ENCODE measurements around the gene ZSCAN29. TPM values are rescaled to one million over a fixed set of nuclear protein-coding genes. Genes with fewer than 3 reads are reported as not detected.

The ZSCAN29 gene
- total and polyA plus RNA-seq, 2 experiments from 2014 or later = 15.3 to 40.5 TPM

GRCh38 chr15:43403616-43404015, 32.8 kb upstream of the ZSCAN29 start:
- peaks cover 48% of the 10 kb centered on the region for H3K36me3 ChIP-seq (ENCODE audit: insufficient read depth)
- H4K20me1 ChIP-seq (replicated peaks; ENCODE audit: insufficient read depth) = peaks cover 21% of the 10 kb centered on the region
- H3K9me2 ChIP-seq (ENCODE audit: insufficient read depth) = no peaks in the 10 kb centered on the region
- H3K4me2 ChIP-seq = no peak overlapping the region
- no peaks in the 10 kb centered on the region for H3K4me1 ChIP-seq (ENCODE audit: insufficient read depth)
- H2AFZ ChIP-seq = no peak overlapping the region
- H3K4me1 Mint-ChIP-seq = no peaks in the 10 kb centered on the region
- H3F3A ChIP-seq (replicated peaks; ENCODE audit: low read depth) = peaks cover 21% of the 10 kb centered on the region
- TF ChIP-seq ZNF331 (CRISPR knock-in tag; IDR thresholded peaks at IDR 0.05; ENCODE audit: low read depth) (no peak), ETS1 (IDR thresholded peaks at IDR 0.05) (no peak), ZNF114 (CRISPR knock-in tag; IDR thresholded peaks at IDR 0.05) (no peak), REST (IDR thresholded peaks at IDR 0.05; ENCODE audit: unreplicated experiment) (no peak), CTCF (conservative IDR thresholded peaks at IDR 0.05; ENCODE audit: low read depth in 2 of 2) (no peak), EZH2 (IDR thresholded peaks at IDR 0.05; ENCODE audit: low read depth, unreplicated experiment) (no peak), EZH2phosphoT487 (IDR thresholded peaks at IDR 0.05; ENCODE audit: unreplicated experiment) (no peak), ZNF462 (CRISPR knock-in tag; IDR thresholded peaks at IDR 0.05) (no peak), CREB1 (CRISPR knock-in tag; IDR thresholded peaks at IDR 0.05; ENCODE audit: low read depth) (no peak), JUNB (IDR thresholded peaks at IDR 0.05; ENCODE audit: unreplicated experiment) (no peak), POLR2AphosphoS5 (IDR thresholded peaks at IDR 0.05; ENCODE audit: low read depth) (no peak), STAT1 (IDR thresholded peaks at IDR 0.05; ENCODE audit: unreplicated experiment) (no peak), NANOG (IDR thresholded peaks at IDR 0.05; ENCODE audit: borderline replicate concordance) (no peak)
- no peak overlapping the region for H3K27ac Mint-ChIP-seq
- H3K4me3 ChIP-seq = no peak overlapping the region
- no peaks in the 10 kb centered on the region for H3K9me3 Mint-ChIP-seq
- H3K4me3 Mint-ChIP-seq = no peak overlapping the region
- no peaks in the 10 kb centered on the region for H3K79me2 ChIP-seq (replicated peaks; ENCODE audit: insufficient read depth)
- H3K36me3 Mint-ChIP-seq (ENCODE audit: low read depth) = peaks cover 88% of the 10 kb centered on the region
- peaks cover 2% of the 10 kb centered on the region for H3K27me3 Mint-ChIP-seq (ENCODE audit: insufficient read depth, low read depth, poor library complexity)
- ATAC-seq = no peak
- no peak overlapping the region for H3K27ac ChIP-seq (ENCODE audit: low read depth)
- no peaks in the 10 kb centered on the region for H3K27me3 ChIP-seq (ENCODE audit: insufficient read depth)
- no peak for DNase-seq (ENCODE audit: low spot score)

Measured in GM23338 (cell line).